GM19099 (cell line): ENCODE results near the gene MIS18A.

ENCODE experiments used
- POLR2A ChIP-seq: IDR thresholded peaks from 3 replicates; pipeline ENCODE4 v1.6.1; 2011; ENCODE audit warnings: low read depth; ENCODE audit not compliant: insufficient read length; ENCODE audit errors: extremely low read depth

Gene MIS18A

GRCh38 chr21:32281531-32281930 lies 2.7 kb upstream of the MIS18A start:
- no peak for TF ChIP-seq POLR2A

- no peak for TF ChIP-seq POLR2A
Observed at GRCh38 chr21:32279377-32279680, 480 bp upstream of the MIS18A start.

- no peak for TF ChIP-seq POLR2A
Observed at GRCh38 chr21:32278103-32278502, 746 bp downstream of the MIS18A start.

GRCh38 chr21:32276671-32277070 lies 2.2 kb downstream of the MIS18A start:
- TF ChIP-seq POLR2A: no peak

GRCh38 chr21:32270748-32271147 lies 8.1 kb downstream of the MIS18A start:
- no peak for TF ChIP-seq POLR2A

GRCh38 chr21:32261929-32262328 lies 16.9 kb downstream of the MIS18A start:
- TF ChIP-seq POLR2A: no peak

- TF ChIP-seq POLR2A: no peak
Observed at GRCh38 chr21:32260130-32260529, 18.7 kb downstream of the MIS18A start.

- no peak for TF ChIP-seq POLR2A
Observed at GRCh38 chr21:32257962-32258785, 20.7 kb downstream of the MIS18A start.

- no peak for TF ChIP-seq POLR2A
Observed at GRCh38 chr21:32256873-32257620, 21.8 kb downstream of the MIS18A start.

- no peak for TF ChIP-seq POLR2A
Observed at GRCh38 chr21:32256251-32256650, 22.6 kb downstream of the MIS18A start.

- TF ChIP-seq POLR2A: no peak
Observed at GRCh38 chr21:32253215-32253641, 25.6 kb downstream of the MIS18A start.

- TF ChIP-seq POLR2A: no peak
Observed at GRCh38 chr21:32252136-32252535, 26.7 kb downstream of the MIS18A start.

GRCh38 chr21:32249511-32250280 lies 29.2 kb downstream of the MIS18A start:
- no peak for TF ChIP-seq POLR2A

GRCh38 chr21:32248571-32249461 lies 30.0 kb downstream of the MIS18A start:
- no peak for TF ChIP-seq POLR2A
